WI38 (cell line): ENCODE data around the gene CAMK4.

ENCODE experiments used
- H3K4me3 ChIP-seq: 2 replicates; pipeline ENCODE4 v1.5.1; 2011; ENCODE audit warnings: low read depth, mild to moderate bottlenecking, control low read depth, low read length
- CTCF ChIP-seq: IDR thresholded peaks from 2 replicates; pipeline ENCODE4 v1.5.1; 2012; ENCODE audit warnings: low read depth, mild to moderate bottlenecking, control low read depth, low read length

CAMK4 gene

GRCh38 chr5:111377306-111377705 is 153.1 kb downstream of the CAMK4 start:
- no peak for TF ChIP-seq CTCF
- no peak overlapping the region for H3K4me3 ChIP-seq

GRCh38 chr5:111379391-111379816 is 155.2 kb downstream of the CAMK4 start:
- TF ChIP-seq CTCF, result no peak
- H3K4me3 ChIP-seq, result no peak overlapping the region

DNA sequence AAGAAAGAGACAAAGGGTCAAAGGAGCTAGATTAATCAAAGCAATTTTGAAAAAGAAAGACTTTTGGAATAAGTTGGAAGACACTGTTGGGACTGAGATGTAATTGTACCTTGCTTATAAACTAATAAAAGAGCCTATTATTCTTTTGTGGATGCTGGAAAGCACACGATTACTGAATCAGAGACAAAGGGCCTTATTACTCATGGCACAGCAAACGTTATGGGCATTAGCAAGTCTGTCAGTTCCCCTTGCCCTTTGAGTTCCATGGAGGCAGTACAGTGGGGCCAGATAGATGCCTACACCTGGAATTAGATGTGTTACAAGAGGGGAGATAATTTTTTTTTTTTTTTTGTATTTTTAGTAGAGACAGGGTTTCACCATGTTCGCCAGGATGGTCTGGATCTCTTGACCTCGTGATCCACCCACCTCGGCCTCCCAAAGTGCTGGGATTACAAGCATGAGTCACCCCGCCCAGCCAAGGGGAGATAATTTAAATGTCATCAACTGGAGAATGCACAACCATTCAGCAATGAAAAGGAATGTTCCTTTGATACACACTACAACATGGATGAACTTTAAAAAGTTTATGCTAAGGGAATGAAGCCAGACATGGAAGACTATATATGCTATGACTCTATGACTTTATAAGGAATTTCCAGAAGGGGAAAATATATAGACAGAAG is 159.2 kb downstream of the CAMK4 start:
- no peak overlapping the region for H3K4me3 ChIP-seq
- TF ChIP-seq CTCF, result no peak

DNA sequence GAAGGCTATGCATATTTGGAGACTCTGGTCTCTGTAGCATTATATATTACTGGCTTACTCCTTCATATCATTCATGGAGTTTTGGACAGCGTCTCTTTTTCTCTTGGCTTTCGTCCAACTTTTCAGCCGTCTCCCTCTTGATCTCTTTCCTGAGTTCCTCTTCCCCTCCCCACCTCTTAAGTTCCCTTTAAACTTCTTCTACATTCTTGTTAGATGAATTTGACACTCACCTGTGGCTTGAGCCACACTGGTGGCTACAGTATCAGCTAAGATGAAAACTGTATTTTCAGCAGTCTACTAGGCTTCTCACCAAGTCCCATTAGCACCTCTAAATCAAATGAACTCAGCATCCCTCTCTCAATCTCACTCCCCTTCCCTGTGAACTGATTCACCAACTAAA is 160.0 kb downstream of the CAMK4 start:
- TF ChIP-seq CTCF, result no peak
- no peak overlapping the region for H3K4me3 ChIP-seq

GRCh38 chr5:111385051-111385450 is 160.9 kb downstream of the CAMK4 start:
- H3K4me3 ChIP-seq, result no peak overlapping the region
- TF ChIP-seq CTCF, result no peak

- H3K4me3 ChIP-seq, result no peak overlapping the region
- TF ChIP-seq CTCF, result no peak
Measured at GRCh38 chr5:111385970-111386831, 162.0 kb downstream of the CAMK4 start.

DNA sequence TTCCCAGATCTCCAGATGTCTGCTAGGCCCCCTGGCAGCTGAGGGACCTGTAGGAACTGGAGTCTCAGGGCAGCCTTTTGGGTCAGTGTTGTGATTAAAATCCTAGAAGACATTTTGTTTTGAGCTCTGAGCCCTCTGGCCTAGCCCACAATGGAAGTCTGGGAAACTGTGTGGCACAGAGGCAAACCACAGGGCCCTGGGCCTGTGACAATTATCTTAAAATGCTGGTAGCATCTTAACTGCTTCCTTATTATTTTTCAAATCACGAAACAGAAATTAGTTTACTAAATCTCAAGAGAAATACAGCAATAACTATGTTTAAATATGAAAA is 162.6 kb downstream of the CAMK4 start:
- TF ChIP-seq CTCF, result no peak
- no peak overlapping the region for H3K4me3 ChIP-seq
